GM12891 (cell line): Measurements from ENCODE around the gene LEP.

Source experiments
- DNase-seq: peaks from one replicate; pipeline ENCODE4 v3.0.0; 2011; ENCODE audit warnings: low spot score; ENCODE audit not compliant: insufficient read length
- FAIRE-seq: peaks from 2 replicates; lab custom pipeline; 2011; peaks lifted over from hg19 to GRCh38; lab: Jason Lieb, UNC
- PAX5 ChIP-seq: IDR thresholded peaks from 2 replicates; pipeline ENCODE4 v1.6.1; 2011; ENCODE audit warnings: low read length, moderate library complexity, mild to moderate bottlenecking; ENCODE audit not compliant: insufficient read depth, severe bottlenecking
- POLR2A ChIP-seq: IDR thresholded peaks from 2 replicates; pipeline ENCODE4 v1.6.1; 2011; ENCODE audit warnings: low read depth, low read length, control low read depth
- POLR2AphosphoS5 ChIP-seq: IDR thresholded peaks from 2 replicates; pipeline ENCODE4 v1.6.1; 2011; ENCODE audit warnings: low read depth, low read length, control low read depth
- POU2F2 ChIP-seq: IDR thresholded peaks from 2 replicates; pipeline ENCODE4 v1.6.1; 2011; ENCODE audit warnings: low read depth, mild to moderate bottlenecking, control low read depth, low read length, moderate library complexity
- SPI1 ChIP-seq: IDR thresholded peaks from 2 replicates; pipeline ENCODE4 v1.6.1; 2011; ENCODE audit warnings: low read depth, low read length, control low read depth
- TAF1 ChIP-seq: IDR thresholded peaks from 2 replicates; pipeline ENCODE4 v1.6.1; 2011; ENCODE audit warnings: low read depth, low read length, control low read depth

The LEP gene

GRCh38 chr7:128303643-128304042 lies 62.6 kb downstream of the LEP start:
- FAIRE-seq, result no peak
- TF ChIP-seq POLR2AphosphoS5, result no peak
- TF ChIP-seq PAX5, result no peak
- no peak for TF ChIP-seq POU2F2

GRCh38 chr7:128304212-128304611 lies 63.1 kb downstream of the LEP start:
- DNase-seq (no peak), FAIRE-seq (no peak)
- no peak for TF ChIP-seq POU2F2
- no peak for TF ChIP-seq POLR2AphosphoS5
- TF ChIP-seq POLR2A, result no peak
- no peak for TF ChIP-seq PAX5
- no peak for TF ChIP-seq SPI1
- no peak for TF ChIP-seq TAF1

More at GRCh38 chr7:128303643-128304042, 62.6 kb downstream of the LEP start:
- no peak for DNase-seq

GRCh38 chr7:128307061-128307460 lies 66.0 kb downstream of the LEP start:
- no peak for DNase-seq
- FAIRE-seq, result no peak
- no peak for TF ChIP-seq SPI1
- no peak for TF ChIP-seq POU2F2
- TF ChIP-seq TAF1, result no peak
- TF ChIP-seq POLR2A, result no peak
- no peak for TF ChIP-seq PAX5
- TF ChIP-seq POLR2AphosphoS5, result no peak
